Activated T-cell treated with anti-CD3 and anti-CD28 coated beads, Interleukin-2, amount 50 U/mL, for 1 hour (primary cell): ENCODE measurements around the gene TSC1.

ENCODE experiments used
- DNase-seq: peaks from one replicate; pipeline ENCODE4 v3.0.0-alpha.2; 2020

TSC1 gene

DNA sequence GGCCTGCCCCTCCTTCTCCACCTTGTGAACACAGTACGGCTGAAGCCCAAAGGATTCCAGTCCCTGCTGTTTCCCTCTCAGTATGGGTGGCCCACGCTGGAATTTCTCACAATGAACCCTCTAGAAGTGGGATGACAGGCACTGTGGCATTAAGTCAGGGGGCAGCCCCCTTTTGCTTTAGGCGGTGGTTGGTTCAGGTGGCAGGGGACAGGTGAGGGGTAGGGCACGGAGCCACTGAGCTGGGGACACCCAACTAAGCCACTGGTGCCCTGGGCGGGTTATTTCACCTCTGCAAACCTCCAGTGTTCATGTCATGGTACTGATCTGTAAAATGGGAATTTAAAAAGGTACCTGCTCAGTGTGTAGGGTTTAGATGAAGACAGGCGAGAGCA, 58.1 kb downstream of the TSC1 start:
- DNase-seq, result no peak

DNA sequence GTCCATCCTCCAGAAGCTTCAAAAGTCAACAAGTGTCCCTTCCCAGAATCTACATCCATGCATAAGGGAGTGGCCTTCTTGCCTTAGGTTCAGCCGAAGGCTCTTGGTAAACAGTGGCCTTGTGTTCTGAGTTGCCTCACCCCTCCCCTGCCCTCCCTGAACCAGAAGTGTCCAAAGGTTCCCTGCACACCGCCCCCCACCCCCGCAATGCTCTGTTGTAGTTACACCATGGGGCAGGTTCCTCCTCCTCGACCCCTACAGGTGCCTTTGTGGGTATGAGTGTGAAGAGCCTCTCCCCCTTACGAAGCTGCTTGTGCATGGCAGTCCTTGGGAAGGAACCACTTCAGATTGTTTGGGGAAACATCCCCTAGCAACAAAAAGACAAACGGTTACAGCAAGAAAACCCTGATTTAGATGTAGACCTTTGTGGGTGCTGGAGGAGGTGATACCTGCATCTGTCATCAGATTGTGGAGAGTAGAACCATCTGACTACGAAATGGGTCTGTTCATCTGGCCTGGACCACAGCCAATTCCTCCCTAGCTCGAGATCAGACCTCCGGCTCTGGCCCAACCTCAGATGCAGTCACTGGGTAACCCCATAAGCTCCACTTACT, 58.6 kb downstream of the TSC1 start:
- DNase-seq, result no peak

- no peak for DNase-seq
Observed at GRCh38 chr9:132883349-132884294, 60.8 kb downstream of the TSC1 start.

DNA sequence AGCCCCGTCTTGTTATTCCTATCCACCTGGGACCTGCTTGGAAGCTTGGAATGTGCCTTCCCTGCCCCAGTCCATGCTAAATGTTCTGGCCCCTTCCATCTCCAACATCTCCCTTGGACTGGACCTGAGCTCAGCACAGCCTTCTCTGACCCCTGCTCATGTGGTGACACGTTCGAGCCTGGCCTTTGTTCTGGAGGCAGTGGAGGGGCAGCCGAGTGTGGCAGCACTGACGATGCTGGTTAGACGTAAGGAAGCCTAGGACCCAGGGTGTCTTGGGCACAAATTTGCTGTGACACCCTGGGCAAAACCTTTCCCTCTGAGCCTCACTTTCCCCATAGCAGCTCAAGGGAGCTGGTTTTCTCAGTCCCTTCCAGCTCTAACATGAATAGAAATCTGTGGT, 61.8 kb downstream of the TSC1 start:
- no peak for DNase-seq

- no peak for DNase-seq
Observed at GRCh38 chr9:132881826-132882225, 62.6 kb downstream of the TSC1 start.

GRCh38 chr9:132880324-132880661, 64.1 kb downstream of the TSC1 start:
- no peak for DNase-seq

DNA sequence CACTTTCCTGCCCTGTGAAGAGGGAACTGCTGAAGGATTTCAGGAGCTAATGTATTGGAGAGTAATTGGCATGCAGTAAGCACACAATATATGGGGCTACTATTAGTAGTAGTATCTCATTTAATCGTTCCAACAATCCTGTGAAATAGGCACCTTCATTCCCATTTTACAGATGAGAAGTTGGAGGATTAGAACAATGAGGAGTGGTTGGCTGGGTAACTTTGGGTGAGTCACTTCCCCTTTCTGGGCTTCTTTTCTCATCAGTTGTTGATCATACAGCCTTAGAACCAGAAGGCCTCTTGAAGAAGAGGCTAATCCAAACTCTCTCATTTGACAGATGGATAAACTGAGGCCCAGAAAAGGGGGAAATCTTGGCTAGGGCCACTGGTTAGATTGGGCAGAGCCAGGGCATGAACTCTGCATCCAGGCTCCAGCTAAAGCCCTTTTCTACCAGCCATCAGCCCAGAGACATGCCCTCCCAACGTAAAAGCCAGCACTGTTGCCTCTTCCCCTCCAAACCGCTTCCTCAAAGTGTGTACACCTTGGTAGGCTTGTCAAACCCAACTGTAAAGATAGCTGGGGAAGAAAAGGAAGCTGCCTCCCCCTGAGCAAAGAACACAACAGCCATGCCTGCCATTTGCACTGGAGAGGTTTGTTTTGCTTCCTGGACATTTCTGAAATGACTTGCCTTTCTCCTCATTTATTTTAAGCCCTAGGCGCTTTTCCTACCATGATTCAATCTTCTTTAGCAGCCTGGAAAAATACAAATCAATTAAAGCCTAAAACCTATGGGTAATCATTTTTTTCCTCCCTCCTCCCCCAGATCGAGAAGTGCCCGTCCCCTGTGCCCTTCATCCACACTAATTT, 64.7 kb downstream of the TSC1 start:
- DNase-seq, result no peak

DNA sequence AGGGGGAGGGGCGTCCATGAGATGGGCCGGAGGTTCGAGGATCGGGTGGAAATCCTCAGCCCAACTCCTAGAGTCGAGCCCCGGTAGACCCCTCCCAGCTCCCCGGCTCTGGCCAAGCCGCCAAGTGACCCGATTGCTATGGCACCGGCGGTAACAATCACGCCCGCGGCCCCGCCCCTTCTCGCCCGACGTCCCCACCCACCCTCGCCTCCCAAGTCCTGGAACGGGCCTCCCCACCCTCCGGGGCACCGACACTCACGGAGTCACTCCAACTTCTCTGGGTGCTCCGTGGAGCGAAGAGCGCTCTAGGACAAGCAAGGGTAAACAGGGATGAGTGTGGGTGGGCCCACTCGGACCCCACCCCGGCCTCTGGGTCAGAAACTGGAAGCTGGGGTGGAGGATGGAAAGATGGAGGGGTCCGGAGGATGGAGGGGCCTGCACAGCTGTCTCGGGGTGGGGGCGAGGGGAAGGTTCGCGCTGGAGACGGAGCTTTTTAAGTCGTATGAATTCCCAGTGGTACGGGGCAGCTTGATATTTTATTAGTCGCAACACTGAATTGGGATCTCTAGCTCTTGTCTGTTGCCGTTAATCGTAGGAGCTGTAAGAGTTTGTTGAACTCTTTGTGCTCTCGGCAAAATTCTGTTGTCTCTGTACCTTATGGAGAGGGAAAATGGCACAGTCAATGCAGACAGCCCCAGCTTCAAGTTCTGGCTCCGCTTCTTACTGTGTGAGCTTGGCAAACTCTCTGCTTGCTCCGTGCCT, 65.5 kb downstream of the TSC1 start, which contains the start of gene SPACA9:
Gene SPACA9, plus strand, starts transcription at position 204 of the 762 bp plus-strand sequence. CDS start 5,050 bp downstream, outside the sequence.
- DNase-seq, result peak; percentile 32

GRCh38 chr9:132877824-132878694, 66.4 kb downstream of the TSC1 start, which contains the start of gene AK8:
AK8 (minus strand) TSS chr9:132878284; CDS start chr9:132878255, 29 bp downstream.
- peak; percentile 84 for DNase-seq

- no peak for DNase-seq
Observed at GRCh38 chr9:132877458-132877823, 67.0 kb downstream of the TSC1 start.

DNA sequence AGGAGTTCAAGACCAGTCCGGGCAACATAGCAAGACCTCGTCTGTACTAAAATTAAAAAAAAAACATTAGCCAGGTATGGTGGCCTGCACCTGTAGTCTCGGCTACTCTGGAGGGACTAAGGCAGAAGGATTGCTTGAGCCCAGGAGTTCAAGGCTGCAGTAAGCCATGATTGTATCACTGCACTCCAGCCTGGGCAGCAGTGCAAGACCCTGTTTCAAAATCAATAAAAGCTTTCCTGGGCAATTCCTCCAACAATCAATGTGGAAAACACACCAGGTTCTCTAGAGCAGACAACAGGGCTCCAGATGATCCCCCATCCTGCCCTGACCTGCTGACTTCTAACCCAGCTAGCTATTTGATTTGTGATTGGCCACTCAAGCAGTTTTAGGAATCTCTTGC, 67.6 kb downstream of the TSC1 start:
- DNase-seq, result no peak

GRCh38 chr9:132875159-132875558, 69.3 kb downstream of the TSC1 start:
- no peak for DNase-seq

GRCh38 chr9:132873403-132873802, 71.0 kb downstream of the TSC1 start:
- DNase-seq, result no peak

DNA sequence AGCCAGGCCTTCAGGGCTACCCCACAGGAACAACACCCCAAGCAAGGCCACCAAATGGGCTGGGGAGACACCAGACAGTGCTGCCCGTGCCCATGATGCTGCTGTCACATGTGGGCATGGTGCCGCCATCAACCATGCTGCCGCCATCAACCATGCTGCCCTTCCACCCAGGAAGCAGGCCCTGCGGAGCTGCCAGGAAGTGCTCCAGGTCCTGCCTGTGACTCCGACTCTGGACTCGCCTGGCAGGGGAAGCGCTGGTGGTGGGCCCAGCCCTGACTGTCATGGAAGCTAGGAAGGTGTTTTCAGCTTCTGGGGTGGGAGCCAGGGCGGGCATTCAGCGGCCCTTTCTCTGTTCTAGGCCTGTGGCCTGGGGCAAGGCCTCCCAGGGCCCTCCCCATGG, 75.2 kb downstream of the TSC1 start:
- DNase-seq, result no peak

DNA sequence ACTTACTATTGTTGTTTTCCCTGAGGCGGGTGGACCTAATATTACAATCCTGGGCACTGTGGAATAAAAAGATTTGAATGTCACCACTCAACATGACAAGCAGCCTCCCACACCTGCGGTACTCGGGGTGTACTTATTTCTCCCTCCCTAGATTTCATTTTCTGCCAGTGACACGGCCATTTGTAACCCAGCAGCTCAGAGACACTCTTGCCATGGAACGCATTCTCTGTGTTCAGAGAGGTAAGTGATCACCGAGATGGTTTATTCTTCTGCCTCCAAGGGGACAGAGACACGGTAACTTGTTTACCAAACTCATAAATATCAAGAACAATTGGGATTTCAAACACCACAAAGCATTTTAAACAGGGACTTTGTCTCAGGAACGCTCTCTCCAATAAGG, 77.5 kb downstream of the TSC1 start:
- no peak for DNase-seq

- no peak for DNase-seq
Observed at GRCh38 chr9:132864691-132865090, 79.7 kb downstream of the TSC1 start.

GRCh38 chr9:132864277-132864676, 80.1 kb downstream of the TSC1 start:
- DNase-seq, result no peak

DNA sequence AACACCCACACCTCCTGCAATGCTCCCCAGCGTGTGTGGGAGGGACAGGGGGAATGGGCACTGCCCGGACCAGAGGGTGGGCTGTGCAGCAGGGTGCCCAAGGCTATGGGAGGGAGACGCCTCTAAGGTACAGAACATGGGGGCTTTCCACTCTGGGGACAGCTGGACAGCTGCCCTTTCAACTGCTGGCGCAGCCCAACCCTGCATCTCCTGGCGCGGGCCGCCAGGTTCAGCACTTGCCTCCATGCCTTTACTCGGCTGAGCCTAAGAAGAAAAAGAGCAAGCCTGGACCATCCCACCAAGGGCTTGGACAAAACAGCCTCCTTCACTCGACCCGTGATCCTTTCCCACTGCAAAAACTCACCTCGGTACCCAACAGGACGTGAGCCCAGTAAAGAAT, 81.3 kb downstream of the TSC1 start:
- no peak for DNase-seq

DNA sequence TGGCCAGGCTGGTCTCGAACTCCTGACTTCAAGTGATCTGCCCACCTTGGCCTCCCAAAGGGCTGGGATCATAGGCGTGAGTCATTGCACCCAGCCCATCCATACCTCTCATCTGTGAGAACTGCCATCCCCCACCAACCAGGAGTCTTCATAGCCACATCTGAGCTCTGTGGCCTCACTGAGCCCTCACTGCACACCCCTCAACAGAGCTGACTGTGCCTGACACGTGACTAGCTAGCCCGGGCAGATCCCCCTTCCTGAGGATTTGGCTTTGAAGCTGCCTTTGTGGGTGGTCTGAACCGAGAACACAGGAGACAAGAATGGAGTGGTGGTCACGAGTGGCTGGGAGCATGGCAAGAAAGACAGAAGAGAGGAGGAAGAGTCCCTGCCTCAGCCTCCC, 81.9 kb downstream of the TSC1 start:
- DNase-seq, result no peak

GRCh38 chr9:132861666-132862065, 82.8 kb downstream of the TSC1 start:
- DNase-seq, result no peak

DNA sequence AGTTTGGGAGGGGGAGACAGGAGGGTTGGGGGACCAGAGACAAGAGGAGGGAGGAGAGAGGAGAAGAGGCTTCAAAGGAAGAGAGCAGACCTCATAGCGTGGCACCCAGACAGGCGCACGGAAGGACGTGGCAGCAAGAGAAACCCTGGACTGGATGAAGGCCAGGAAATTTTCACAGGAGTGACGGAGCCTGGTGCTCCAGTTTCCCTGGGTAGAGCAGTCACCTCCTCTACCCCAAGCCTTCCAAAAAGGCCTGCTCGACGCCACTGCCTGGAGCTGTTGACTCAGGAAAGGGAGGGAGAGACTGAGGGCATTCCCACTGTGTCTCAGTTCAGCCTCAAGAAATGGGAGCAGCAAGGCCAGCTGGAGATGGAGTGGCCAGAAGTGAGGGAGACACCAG, 85.7 kb downstream of the TSC1 start:
- DNase-seq, result no peak
